ENCODE measurements around the gene KLHL33.

KLHL33 gene

GRCh38 chr14:20380681-20381080 is 55.3 kb downstream of the KLHL33 start:
- in situ Hi-C loops (cut with MboI; ENCODE audit: low sequenced_read_pairs) = no loop called here

- in situ Hi-C loops (cut with MboI; ENCODE audit: low sequenced_read_pairs) = no loop called here
Observed at GRCh38 chr14:20379743-20380142, 56.2 kb downstream of the KLHL33 start.

DNA sequence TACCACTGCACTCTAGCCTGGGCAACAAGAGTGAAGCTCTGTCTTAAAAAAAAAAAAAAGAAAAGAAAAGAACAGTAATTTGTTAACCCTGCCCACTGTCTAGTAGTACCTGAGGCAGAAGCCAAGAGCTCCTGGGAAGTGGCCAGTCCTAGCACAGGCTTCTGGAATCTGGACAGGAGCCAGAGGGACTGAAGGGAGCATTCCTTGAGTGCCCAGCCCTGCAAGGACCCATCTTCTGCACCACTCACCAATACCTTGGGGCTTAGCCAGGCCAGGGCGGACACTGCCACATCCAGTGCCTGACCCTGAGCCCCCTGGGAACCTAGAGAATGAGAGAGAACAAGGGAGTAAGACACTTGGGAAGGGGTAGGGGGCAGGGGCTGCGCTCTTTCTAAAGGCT is 58.8 kb downstream of the KLHL33 start:
- in situ Hi-C loops (cut with MboI; ENCODE audit: low sequenced_read_pairs) = no loop called here

DNA sequence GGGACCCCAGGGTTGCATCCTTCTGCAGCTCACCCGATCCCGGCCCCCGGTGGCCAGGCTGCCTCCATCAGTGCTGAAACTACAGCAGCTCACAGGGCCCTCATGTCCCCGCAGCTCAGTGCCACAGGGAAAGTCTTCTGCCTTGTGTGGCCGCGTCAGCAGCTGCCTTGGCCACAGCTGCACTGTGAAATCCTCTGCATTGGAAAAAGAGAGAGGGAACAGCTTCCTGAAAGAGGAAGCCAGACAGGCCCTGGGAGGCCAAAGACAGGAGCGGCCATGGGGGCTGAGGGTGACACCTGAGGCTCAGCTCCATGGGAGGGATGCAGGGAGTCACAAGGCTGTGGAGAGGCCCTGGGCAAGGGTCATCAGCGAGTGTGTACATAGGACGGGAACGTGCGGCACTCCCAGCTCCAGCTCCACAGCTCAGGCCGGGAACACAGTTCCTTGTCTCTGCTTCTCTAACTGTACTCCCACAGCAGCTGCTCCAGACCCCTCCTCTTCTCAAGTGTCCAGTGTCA is 59.8 kb downstream of the KLHL33 start:
- in situ Hi-C loops (cut with MboI; ENCODE audit: low sequenced_read_pairs) = no loop called here
